Endothelial cell of umbilical vein (primary cell): Measurements from ENCODE around the gene CIAO3. TPM values are rescaled to one million over a fixed set of nuclear protein-coding genes. Genes with fewer than 3 reads are reported as not detected.

ENCODE experiments used
- BruUV-seq: library from RNA; stranded (reverse); fragments of 400-500 nt; replicated peaks from 2 replicates; lab custom pipeline; 2021; lab: Mats Ljungman, UMichigan
- CTCF ChIA-PET: fragments of 300-600, 350-600 bp; sonication (Branson Sonifier 250); formaldehyde crosslinking; loops from one replicate; lab custom pipeline; 2021; ENCODE audit warnings: antibody characterized with exemption, inconsistent platforms; lab: Charles Lee
- POLR2A ChIA-PET: fragments of 300-600, 350-600 bp; sonication (Branson Sonifier 250); formaldehyde crosslinking; loops from one replicate; lab custom pipeline; 2021; ENCODE audit warnings: antibody characterized with exemption, inconsistent platforms; lab: Charles Lee
- DNase-seq: peaks from one replicate; pipeline ENCODE4 v3.0.0-alpha.2; 2011; ENCODE audit warnings: low read depth, low spot score
- FAIRE-seq: peaks from 2 replicates; lab custom pipeline; 2011; peaks lifted over from hg19 to GRCh38; lab: Jason Lieb, UNC
- H2AFZ ChIP-seq: 2 replicates; pipeline ENCODE4 v1.6.0; 2012; ENCODE audit warnings: low read depth, low read length, control low read depth, inconsistent platforms
- H3K27ac ChIP-seq: 2 replicates; pipeline ENCODE4 v1.5.1; 2011; ENCODE audit warnings: low read depth, mild to moderate bottlenecking, control low read depth, low read length, moderate library complexity; ENCODE audit not compliant: insufficient read depth
- H3K27me3 ChIP-seq, 2 experiments: 2 replicates each; pipeline versions ENCODE4 v1.6.0 to v1.6.1; 2011; ENCODE audit warnings: low read length in 2 of 2, mixed read lengths in 1 of 2; ENCODE audit not compliant: control insufficient read depth in 2 of 2, insufficient read depth in 2 of 2
- H3K36me3 ChIP-seq, 2 experiments: 2 replicates in 1 of 2; 3 replicates in 1 of 2; pipeline ENCODE4 v1.5.1; 2011; ENCODE audit warnings: low read length in 2 of 2, mild to moderate bottlenecking in 1 of 2, moderate library complexity in 1 of 2; ENCODE audit not compliant: control insufficient read depth in 2 of 2, insufficient read depth in 2 of 2; ENCODE audit errors: extremely low read depth in 1 of 2
- H3K4me1 ChIP-seq: 3 replicates; pipeline ENCODE4 v1.5.1; 2011; ENCODE audit warnings: mild to moderate bottlenecking, low read length; ENCODE audit not compliant: control insufficient read depth, insufficient read depth; ENCODE audit errors: extremely low read depth
- H3K4me2 ChIP-seq: 2 replicates; pipeline ENCODE4 v1.6.1; 2011; ENCODE audit warnings: low read length, control low read depth, mixed read lengths; ENCODE audit not compliant: insufficient read depth
- H3K4me3 ChIP-seq, 3 experiments: fragments of 200-600 bp in 1 of 3; sonication (generic), shearing (Covaris generic) in 1 of 3; replicated peaks in 1 of 3; 2 replicates each; pipeline ENCODE4 v1.5.1; 2011 to 2016; ENCODE audit warnings: control low read depth in 3 of 3, low read length in 3 of 3, mild to moderate bottlenecking in 2 of 3, inconsistent platforms in 1 of 3, low read depth in 1 of 3, moderate library complexity in 1 of 3; ENCODE audit not compliant: insufficient read depth in 1 of 3
- H3K79me2 ChIP-seq: 2 replicates; pipeline ENCODE4 v1.6.0; 2012; ENCODE audit warnings: low read length, inconsistent platforms; ENCODE audit not compliant: control insufficient read depth, insufficient read depth
- H3K9ac ChIP-seq: replicated peaks from 2 replicates; pipeline ENCODE3; 2011; ENCODE audit warnings: low read length, control low read depth; ENCODE audit not compliant: insufficient read depth; ENCODE audit errors: extremely low read depth
- H3K9me1 ChIP-seq: replicated peaks from 3 replicates; pipeline ENCODE4 v1.6.0; 2011; ENCODE audit warnings: mild to moderate bottlenecking, low read length; ENCODE audit not compliant: control insufficient read depth, insufficient read depth; ENCODE audit errors: extremely low read depth
- H3K9me3 ChIP-seq: replicated peaks from 2 replicates; pipeline ENCODE4 v1.5.1; 2012; ENCODE audit warnings: low read length, inconsistent platforms; ENCODE audit not compliant: control insufficient read depth, insufficient read depth
- H4K20me1 ChIP-seq: replicated peaks from 2 replicates; pipeline ENCODE3; 2011; ENCODE audit warnings: mild to moderate bottlenecking, low read length; ENCODE audit not compliant: control insufficient read depth, insufficient read depth; ENCODE audit errors: extremely low read depth
- CTCF ChIP-seq, 2 donors: IDR thresholded peaks; 1 replicate in 1 of 2; 2 replicates in 1 of 2; pipeline ENCODE4 v1.5.1; 2011; ENCODE audit warnings: low read length in 2 of 2, mild to moderate bottlenecking in 2 of 2, moderate library complexity in 2 of 2, control low read depth in 1 of 2, inconsistent platforms in 1 of 2, low read depth in 1 of 2; ENCODE audit not compliant: insufficient read depth in 1 of 2; ENCODE audit errors: extremely low read depth in 1 of 2
- EZH2 ChIP-seq: IDR thresholded peaks from 2 replicates; pipeline ENCODE4 v1.6.1; 2012; ENCODE audit warnings: borderline replicate concordance, low read depth, mild to moderate bottlenecking, moderate library complexity, low read length, inconsistent platforms; ENCODE audit not compliant: severe bottlenecking
- FOS ChIP-seq: IDR thresholded peaks from 2 replicates; pipeline ENCODE4 v1.6.1; 2011; ENCODE audit warnings: mild to moderate bottlenecking, low read length, moderate library complexity, borderline replicate concordance; ENCODE audit not compliant: insufficient read depth
- GATA2 ChIP-seq: IDR thresholded peaks from 2 replicates; pipeline ENCODE4 v1.7.0; 2011; ENCODE audit warnings: low read depth, mild to moderate bottlenecking, moderate library complexity, mixed read lengths, low read length; ENCODE audit not compliant: insufficient read length, insufficient read depth
- JUN ChIP-seq: IDR thresholded peaks from 2 replicates; pipeline ENCODE4 v1.6.1; 2011; ENCODE audit warnings: borderline replicate concordance, low read depth; ENCODE audit not compliant: insufficient read length, insufficient read depth
- MAX ChIP-seq: IDR thresholded peaks from 2 replicates; pipeline ENCODE4 v1.6.1; 2011; ENCODE audit not compliant: insufficient read depth, insufficient read length
- MYC ChIP-seq: IDR thresholded peaks from one replicate; pipeline ENCODE4 v1.6.1; 2011; ENCODE audit warnings: mild to moderate bottlenecking, low read depth, low read length
- POLR2A ChIP-seq: IDR thresholded peaks from 2 replicates; pipeline ENCODE4 v1.6.1; 2012; ENCODE audit warnings: low read depth, mild to moderate bottlenecking, control low read depth, low read length
- POLR2AphosphoS5 ChIP-seq: IDR thresholded peaks from 2 replicates; pipeline ENCODE4 v1.6.1; 2012; ENCODE audit warnings: low read depth, mild to moderate bottlenecking, control low read depth, low read length, moderate library complexity; ENCODE audit not compliant: insufficient read depth
- dilution Hi-C: fragments of 300-500 bp; cut with MboI; formaldehyde crosslinking; loops from one replicate; pipeline ENCODE4 v1.15.0; 2019; ENCODE audit warnings: low sequenced_read_pairs; ENCODE audit not compliant: extremely low pct_ligation_motif_present
- intact Hi-C: fragments of 100-400 bp; cut with micrococcal nuclease; formaldehyde crosslinking; loops from one replicate; pipeline ENCODE4 v1.10.0; 2022
- polyA plus RNA-seq, 4 experiments: library from polyadenylated mRNA; depleted of rRNA in 3 of 4; stranded (reverse) in 3 of 4; unstranded in 1 of 4; fragments of >200 nt; gene quantifications; 2 replicates each; pipeline versions ENCODE4 v1.2.1 to v1.2.3, GENCODE V29; 2011 to 2012; ENCODE audit warnings: missing spikeins in 1 of 4
- total RNA-seq: library from RNA; stranded (reverse); gene quantifications from 2 replicates; pipeline ENCODE4 v1.2.3, GENCODE V29; 2021

CIAO3 gene
- total and polyA plus RNA-seq, 2 donors (not counting 3 experiments of a cell fraction or from before 2014, with no cell fraction given), result 23.1 to 33.8 TPM

GRCh38 chr16:789191-789850 is 48.5 kb upstream of the CIAO3 start:
- POLR2A ChIA-PET, result interaction anchor here (0.5 kb wide), 1 partner anchor 302 kb away, joined by 6 read pairs; no protein-coding TSS in a partner anchor
- H4K20me1 ChIP-seq, result no peaks in the 10 kb centered on the region
- H3K4me2 ChIP-seq, result peak overlapping the region; percentile 67
- no peak overlapping the region for H2AFZ ChIP-seq
- H3K27ac ChIP-seq, result no peak overlapping the region
- dilution Hi-C loops (no loop called here), intact Hi-C loops (loop anchor here (5.0 kb wide), 1 partner anchor 47 kb away; the partner anchor contains the start of gene CIAO3)
- H3K79me2 ChIP-seq, result peaks cover 26% of the 10 kb centered on the region
- FAIRE-seq (no peak), DNase-seq (no peak)
- H3K9me3 ChIP-seq, result no peaks in the 10 kb centered on the region
- no peaks in the 10 kb centered on the region for H3K27me3 ChIP-seq
- TF ChIP-seq EZH2 (no peak), POLR2A (no peak), POLR2AphosphoS5 (no peak), FOS (no peak), MYC (no peak), CTCF (IDR thresholded peaks at IDR 0.05; ENCODE audit: extremely low read depth in 1 of 2, insufficient read depth in 1 of 2, low read depth in 1 of 2, low read length in 2 of 2) (no peak), MAX (no peak), JUN (no peak), GATA2 (no peak)
- no peaks in the 10 kb centered on the region for H3K9me1 ChIP-seq
- H3K36me3 ChIP-seq, result peaks cover 2 to 6% of the 10 kb centered on the region in 2 experiments
- peak overlapping the region; percentile 65 to 82 (median 76) for H3K4me3 ChIP-seq
- BruUV-seq, result no TSS peak
- CTCF ChIA-PET, result interaction anchor here (1.0 kb wide), 1 partner anchor 49 kb away, joined by 7 read pairs; the partner anchor contains the start of gene CIAO3
- peak overlapping the region; percentile 80 for H3K9ac ChIP-seq
- H3K4me1 ChIP-seq, result peaks cover 13% of the 10 kb centered on the region
